ENCODE measurements around the gene MGAT2.
"Not testable (repeated sequence)": the region's sequence is repeated elsewhere in the genome, so short reads cannot be mapped to it uniquely, and the experiment has no call there.

The MGAT2 gene

GRCh38 chr14:49612671-49613070 lies 7.9 kb upstream of the MGAT2 start:
- DNase-seq (ENCODE audit: low read depth) = no peak

GRCh38 chr14:49614196-49614595 lies 6.4 kb upstream of the MGAT2 start:
- DNase-seq (ENCODE audit: low read depth) = no peak

GRCh38 chr14:49615776-49616175 lies 4.8 kb upstream of the MGAT2 start:
- DNase-seq (ENCODE audit: low read depth) = no peak

GRCh38 chr14:49617852-49618519 lies 2.6 kb upstream of the MGAT2 start:
- DNase-seq (ENCODE audit: low read depth) = no peak

- not testable (repeated sequence) for DNase-seq (ENCODE audit: low read depth)
Measured at GRCh38 chr14:49619273-49619672, 1.3 kb upstream of the MGAT2 start.

- DNase-seq (ENCODE audit: low read depth) = no peak
Measured at GRCh38 chr14:49619730-49620129, 869 bp upstream of the MGAT2 start.

GRCh38 chr14:49621114-49621881 lies 699 bp downstream of the MGAT2 start:
- DNase-seq (ENCODE audit: low read depth) = no peak

- DNase-seq (ENCODE audit: low read depth) = no peak
Measured at GRCh38 chr14:49622022-49622607, 1.5 kb downstream of the MGAT2 start.

GRCh38 chr14:49623387-49623786 lies 2.8 kb downstream of the MGAT2 start:
- DNase-seq (ENCODE audit: low read depth) = no peak

GRCh38 chr14:49623941-49624839 lies 3.6 kb downstream of the MGAT2 start:
- no peak for DNase-seq (ENCODE audit: low read depth)

GRCh38 chr14:49633640-49634546 lies 13.3 kb downstream of the MGAT2 start:
- DNase-seq (ENCODE audit: low read depth) = peak; percentile 54

- no peak for DNase-seq (ENCODE audit: low read depth)
Measured at GRCh38 chr14:49634547-49635334, 14.1 kb downstream of the MGAT2 start, which contains the start of gene DNAAF2. DNAAF2 (minus strand) TSS chr14:49635244; CDS start chr14:49635149, 95 bp downstream.

GRCh38 chr14:49636866-49637265 lies 16.3 kb downstream of the MGAT2 start:
- DNase-seq (ENCODE audit: low read depth) = no peak

GRCh38 chr14:49637534-49638078 lies 17.0 kb downstream of the MGAT2 start:
- DNase-seq (ENCODE audit: low read depth) = no peak

GRCh38 chr14:49640540-49641417 lies 20.2 kb downstream of the MGAT2 start:
- no peak for DNase-seq (ENCODE audit: low read depth)

GRCh38 chr14:49641697-49642129 lies 21.1 kb downstream of the MGAT2 start:
- no peak for DNase-seq (ENCODE audit: low read depth)

- no peak for DNase-seq (ENCODE audit: low read depth)
Measured at GRCh38 chr14:49642163-49642562, 21.6 kb downstream of the MGAT2 start.

GRCh38 chr14:49653508-49653907 lies 32.9 kb downstream of the MGAT2 start:
- no peak for DNase-seq (ENCODE audit: low read depth)

GRCh38 chr14:49654511-49654910 lies 33.9 kb downstream of the MGAT2 start:
- no peak for DNase-seq (ENCODE audit: low read depth)

All from GM04503 (cell line).